ENCODE data around the gene TMEM30B. TPM values are rescaled to one million over a fixed set of nuclear protein-coding genes. Genes with fewer than 3 reads are reported as not detected.
"Not testable (repeated sequence)": the region's sequence is repeated elsewhere in the genome, so short reads cannot be mapped to it uniquely, and the experiment has no call there.

The TMEM30B gene
- total and polyA plus RNA-seq, 7 donors: 0.54 to 21.0 (median 1.4) TPM

DNA sequence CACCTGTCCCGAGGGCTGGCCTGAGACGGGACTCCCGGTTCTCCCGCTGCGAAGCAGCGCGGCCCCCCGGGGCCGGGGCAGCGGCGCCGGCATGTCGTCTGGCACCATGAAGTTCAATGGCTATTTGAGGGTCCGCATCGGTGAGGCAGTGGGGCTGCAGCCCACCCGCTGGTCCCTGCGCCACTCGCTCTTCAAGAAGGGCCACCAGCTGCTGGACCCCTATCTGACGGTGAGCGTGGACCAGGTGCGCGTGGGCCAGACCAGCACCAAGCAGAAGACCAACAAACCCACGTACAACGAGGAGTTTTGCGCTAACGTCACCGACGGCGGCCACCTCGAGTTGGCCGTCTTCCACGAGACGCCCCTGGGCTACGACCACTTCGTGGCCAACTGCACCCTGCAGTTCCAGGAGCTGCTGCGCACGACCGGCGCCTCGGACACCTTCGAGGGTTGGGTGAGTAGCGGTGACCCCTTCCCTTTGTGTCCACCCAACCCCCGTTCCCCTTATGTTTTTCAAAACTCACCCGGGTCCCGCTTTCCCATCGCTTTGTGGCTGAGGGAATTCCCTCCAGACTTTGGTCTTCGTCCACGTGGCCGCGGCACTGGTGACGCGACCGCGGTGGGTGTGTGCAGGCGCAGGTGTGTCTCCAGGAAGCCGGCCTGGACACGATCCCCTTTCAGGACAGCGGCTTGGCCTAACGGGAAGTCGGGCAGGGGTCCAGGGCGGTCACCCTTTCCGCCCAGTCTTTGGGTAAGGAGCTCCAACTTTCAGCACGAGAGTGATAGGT, 41.1 kb upstream of the TMEM30B start:
- 1 to 2% methylated on average over 63 of the region's 63 CpGs for WGBS, 2 donors
- peak; percentile 75 for DNase-seq
- TF ChIP-seq EP300 (IDR thresholded peaks at IDR 0.05): no peak
- TF ChIP-seq POLR2AphosphoS5 (IDR thresholded peaks at IDR 0.05): no peak
- no peak for TF ChIP-seq POLR2A (IDR thresholded peaks at IDR 0.05)
- TF ChIP-seq, protein P1, sequence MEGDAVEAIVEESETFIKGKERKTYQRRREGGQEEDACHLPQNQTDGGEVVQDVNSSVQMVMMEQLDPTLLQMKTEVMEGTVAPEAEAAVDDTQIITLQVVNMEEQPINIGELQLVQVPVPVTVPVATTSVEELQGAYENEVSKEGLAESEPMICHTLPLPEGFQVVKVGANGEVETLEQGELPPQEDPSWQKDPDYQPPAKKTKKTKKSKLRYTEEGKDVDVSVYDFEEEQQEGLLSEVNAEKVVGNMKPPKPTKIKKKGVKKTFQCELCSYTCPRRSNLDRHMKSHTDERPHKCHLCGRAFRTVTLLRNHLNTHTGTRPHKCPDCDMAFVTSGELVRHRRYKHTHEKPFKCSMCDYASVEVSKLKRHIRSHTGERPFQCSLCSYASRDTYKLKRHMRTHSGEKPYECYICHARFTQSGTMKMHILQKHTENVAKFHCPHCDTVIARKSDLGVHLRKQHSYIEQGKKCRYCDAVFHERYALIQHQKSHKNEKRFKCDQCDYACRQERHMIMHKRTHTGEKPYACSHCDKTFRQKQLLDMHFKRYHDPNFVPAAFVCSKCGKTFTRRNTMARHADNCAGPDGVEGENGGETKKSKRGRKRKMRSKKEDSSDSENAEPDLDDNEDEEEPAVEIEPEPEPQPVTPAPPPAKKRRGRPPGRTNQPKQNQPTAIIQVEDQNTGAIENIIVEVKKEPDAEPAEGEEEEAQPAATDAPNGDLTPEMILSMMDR (IDR thresholded peaks at IDR 0.05): no peak
- Histone ChIP-seq H3K4me3 (peak overlapping the region; percentile 28 to 54 (median 52)), H3K36me3 (no peaks in the 10 kb centered on the region), H3K27me3 (peaks cover 7 to 43% (median 23%) of the 10 kb centered on the region in 3 donors), H3K4me1 (peaks cover 0 to 16% (median 11%) of the 10 kb centered on the region in 4 donors), H3K27ac (peak overlapping the region; percentile 49 to 81 (median 58)), H3K9me3 (no peaks in the 10 kb centered on the region)
- intact Hi-C loops (cut with DNase I): no loop called here

- intact Hi-C loops (cut with DNase I): no loop called here
- peaks cover 7 to 43% (median 23%) of the 10 kb centered on the region in 3 donors for H3K27me3 ChIP-seq
- peak; percentile 81 for DNase-seq
These were observed 40.4 kb upstream of the TMEM30B start, which contains the start of gene PRKCH for GRCh38 chr14:61321385-61322010. Gene PRKCH (plus strand): TSS chr14:61321579. CDS start chr14:61322102, 523 bp downstream.

DNA sequence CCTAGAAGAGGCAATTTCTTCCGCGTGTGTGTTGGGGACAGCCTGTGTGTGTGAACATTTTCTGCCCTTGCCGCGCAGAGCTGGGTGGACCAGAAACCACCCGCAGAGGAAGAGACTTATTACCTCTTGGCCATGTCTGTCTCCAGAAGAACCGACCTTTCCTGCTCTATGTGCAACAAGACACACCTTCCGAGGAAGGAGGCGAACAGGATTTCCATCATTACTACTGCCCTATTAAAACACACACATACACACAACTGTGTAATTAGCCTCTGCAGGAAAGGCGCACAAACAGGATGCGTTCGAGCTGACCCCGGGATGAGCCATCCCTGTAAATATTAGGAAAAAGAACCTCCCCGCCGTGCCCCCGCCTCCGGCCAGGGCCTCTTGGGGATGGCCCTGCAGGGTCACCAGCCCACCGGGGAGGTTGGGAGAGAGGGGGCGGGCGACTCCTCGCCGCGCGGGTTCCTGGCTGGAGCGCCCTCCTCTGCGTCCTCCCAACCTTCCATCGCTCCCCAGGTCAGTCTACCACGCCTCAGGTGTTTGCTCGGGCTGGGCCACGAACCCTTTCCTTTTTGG, 39.8 kb upstream of the TMEM30B start:
- 12 to 38% methylated on average over 29 of the region's 29 CpGs for WGBS, 2 donors
- no peak for DNase-seq

More at GRCh38 chr14:61321385-61322010, 40.4 kb upstream of the TMEM30B start, which contains the start of gene PRKCH:
- WGBS, 2 donors: 1% methylated on average over 66 of the region's 66 CpGs
- H3K4me3 ChIP-seq: peak within 1 kb of the TSS; percentile 28 to 54 (median 52)
- TF ChIP-seq, protein P1 (IDR thresholded peaks at IDR 0.05): no peak
- peak in 2 of 4 donors; percentile 27 to 42 for TF ChIP-seq POLR2AphosphoS5 (IDR thresholded peaks at IDR 0.05)
- H3K4me1 ChIP-seq: peaks cover 0 to 16% (median 11%) of the 10 kb centered on the region in 4 donors
- H3K27ac ChIP-seq: peak within 1 kb of the TSS; percentile 49 to 81 (median 58)
- H3K36me3 ChIP-seq: no peaks in the 10 kb centered on the region
- H3K9me3 ChIP-seq: no peaks in the 10 kb centered on the region

GRCh38 chr14:61320170-61320569, 39.0 kb upstream of the TMEM30B start:
- H3K4me3 ChIP-seq; H3K36me3 ChIP-seq; H3K9me3 ChIP-seq; intact Hi-C loops (cut with DNase I); DNase-seq: not testable (repeated sequence)
- WGBS, 2 donors: 88 to 91% methylated on average over 16 of the region's 16 CpGs
- Histone ChIP-seq H3K27ac (peak overlapping the region in 1 of 4 donors; percentile 32), H3K4me1 (peaks cover 0 to 16% (median 11%) of the 10 kb centered on the region in 4 donors), H3K27me3 (peaks cover 7 to 43% (median 23%) of the 10 kb centered on the region in 3 donors)

More for the DNA sequence above, 39.8 kb upstream of the TMEM30B start:
- Histone ChIP-seq H3K4me1 (peaks cover 0 to 16% (median 11%) of the 10 kb centered on the region in 4 donors), H3K9me3 (no peaks in the 10 kb centered on the region), H3K36me3 (no peaks in the 10 kb centered on the region), H3K27ac (peak overlapping the region; percentile 49 to 81 (median 58)), H3K27me3 (peaks cover 7 to 43% (median 23%) of the 10 kb centered on the region in 3 donors), H3K4me3 (peak overlapping the region; percentile 28 to 54 (median 52))
- TF ChIP-seq POLR2AphosphoS5 (IDR thresholded peaks at IDR 0.05): no peak
- TF ChIP-seq POLR2A (IDR thresholded peaks at IDR 0.05): no peak
- no peak for TF ChIP-seq EP300 (IDR thresholded peaks at IDR 0.05)
- TF ChIP-seq, protein P1 (IDR thresholded peaks at IDR 0.05): no peak
- intact Hi-C loops (cut with DNase I): no loop called here

DNA sequence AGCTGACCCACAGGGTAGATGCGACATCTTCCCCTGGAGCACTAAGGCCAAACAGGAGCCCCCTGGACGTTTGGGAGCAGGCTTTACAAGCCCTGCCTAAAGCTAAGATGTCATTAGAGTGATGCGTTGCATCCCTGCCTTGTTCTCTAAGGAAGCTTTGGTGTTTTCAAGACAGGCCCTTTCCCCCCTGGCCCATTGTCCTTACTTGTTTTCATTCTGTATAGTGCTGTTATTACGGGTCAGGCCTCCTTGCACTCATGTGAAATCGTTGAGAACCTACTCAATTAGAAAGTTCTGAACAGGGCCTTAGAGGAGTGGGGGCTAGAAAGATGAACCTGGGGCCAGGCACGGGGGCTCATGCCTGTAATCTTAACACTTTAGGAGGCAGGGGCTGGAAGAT, 38.6 kb upstream of the TMEM30B start:
- intact Hi-C loops (cut with DNase I): no loop called here
- TF ChIP-seq, protein P1 (IDR thresholded peaks at IDR 0.05): no peak
- TF ChIP-seq EP300 (IDR thresholded peaks at IDR 0.05): no peak
- TF ChIP-seq POLR2A (IDR thresholded peaks at IDR 0.05): no peak
- TF ChIP-seq POLR2AphosphoS5 (IDR thresholded peaks at IDR 0.05): no peak
- Histone ChIP-seq H3K36me3 (no peaks in the 10 kb centered on the region), H3K27ac (no peak overlapping the region), H3K4me3 (no peak overlapping the region), H3K27me3 (peaks cover 7 to 43% (median 23%) of the 10 kb centered on the region in 3 donors), H3K4me1 (peaks cover 0 to 16% (median 11%) of the 10 kb centered on the region in 4 donors), H3K9me3 (no peaks in the 10 kb centered on the region)
- DNase-seq: no peak
- 82 to 85% methylated on average over 6 of the region's 6 CpGs for WGBS, 2 donors
